Sigmoid colon (tissue), 4 donors: Measurements from ENCODE around the gene CDAN1.

Experiments
- EP300 ChIP-seq, 4 donors: sonication (generic); formaldehyde crosslinking; IDR thresholded peaks; one replicate each; pipeline ENCODE4 v1.6.1; 2017; ENCODE audit warnings: antibody characterized with exemption in 4 of 4
- POLR2A ChIP-seq, 2 donors: fragments of 450-650 bp; IDR thresholded peaks; one replicate each; pipeline ENCODE4 v1.6.1; 2016; ENCODE audit warnings: antibody characterized with exemption in 2 of 2, mild to moderate bottlenecking in 2 of 2, moderate library complexity in 2 of 2

- TF ChIP-seq EP300 (IDR thresholded peaks at IDR 0.05) (no peak), POLR2A (IDR thresholded peaks at IDR 0.05) (no peak)
Observed at GRCh38 chr15:42736178-42736792, 643 bp downstream of the CDAN1 start.
